H1 (cell line): ENCODE measurements around the gene EFNA3. TPM values are rescaled to one million over a fixed set of nuclear protein-coding genes. Genes with fewer than 3 reads are reported as not detected.

Source experiments
- FOSL1 ChIP-seq: IDR thresholded peaks from 2 replicates; pipeline ENCODE4 v1.6.1; 2011; ENCODE audit warnings: mild to moderate bottlenecking, low read depth, low read length, moderate library complexity; ENCODE audit not compliant: insufficient read depth
- SAP30 ChIP-seq: fragments of 300-600 bp; sonication (generic); IDR thresholded peaks from 2 replicates; pipeline ENCODE4 v1.7.1; 2012; ENCODE audit warnings: low read length, moderate library complexity, mild to moderate bottlenecking, inconsistent platforms; ENCODE audit not compliant: insufficient read depth, insufficient replicate concordance
- SP4 ChIP-seq: IDR thresholded peaks from 2 replicates; pipeline ENCODE4 v1.6.1; 2012; ENCODE audit warnings: low read length, inconsistent platforms
- polyA plus RNA-seq, 7 experiments: library from polyadenylated mRNA; depleted of rRNA in 3 of 7; stranded (reverse) in 5 of 7; unstranded in 2 of 7; fragments of >200 nt in 5 of 7; fragments of 200-250 nt in 2 of 7; gene quantifications; 1 replicate in 5 of 7; 2 replicates in 1 of 7; 4 replicates in 1 of 7; pipeline versions ENCODE4 v1.2.1 to v1.2.3, GENCODE V29; 2011 to 2013; ENCODE audit warnings: missing spikeins in 2 of 7, mixed read lengths in 2 of 7
- total RNA-seq: library from RNA; stranded (reverse); fragmentation: NEBNext Ultra II Directional; extraction: Animal tissue kit (Norgen Biotek cat#: 25700); gene quantifications from 2 replicates; pipeline ENCODE4 v1.2.1, GENCODE V29; 2021

Gene EFNA3
- total and polyA plus RNA-seq, 2 of the 8 experiments (the other 6 are each of a cell fraction or from before 2014, with no cell fraction given), result 10.8 to 13.8 TPM

DNA sequence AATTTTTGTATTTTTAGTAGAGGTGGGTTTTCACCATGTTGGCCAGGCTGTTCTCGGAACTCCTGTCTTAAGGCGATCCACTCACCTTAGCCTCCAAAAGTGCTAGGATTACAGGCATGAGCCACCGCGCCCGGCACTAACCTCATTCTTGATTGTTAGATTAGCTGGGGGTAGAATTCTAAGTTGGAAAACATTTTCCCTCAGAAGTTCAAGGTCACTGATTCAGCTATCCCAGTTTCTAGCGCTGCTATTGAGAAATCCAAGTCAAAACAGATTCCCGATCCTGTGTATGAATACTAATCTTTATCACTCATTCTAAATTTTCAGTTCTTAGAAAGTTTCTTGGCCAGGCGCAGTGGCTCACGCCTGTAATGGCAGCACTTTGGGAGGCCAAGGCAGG, 24.7 kb downstream of the EFNA3 start (continued):
- TF ChIP-seq SAP30 (no peak), SP4 (no peak), FOSL1 (no peak)
